ENCODE results near the gene SCGB1C2.
"Not testable (repeated sequence)": the region's sequence is repeated elsewhere in the genome, so short reads cannot be mapped to it uniquely, and the experiment has no call there.

SCGB1C2 gene

GRCh38 chr17:149231-149630, 11.9 kb downstream of the SCGB1C2 start:
- no peak for DNase-seq

GRCh38 chr17:149897-150584, 12.7 kb downstream of the SCGB1C2 start:
- DNase-seq: no peak

GRCh38 chr17:151004-151403, 13.6 kb downstream of the SCGB1C2 start:
- DNase-seq: no peak

GRCh38 chr17:151886-152859, 14.8 kb downstream of the SCGB1C2 start:
- DNase-seq: no peak

- no peak for DNase-seq
Observed at GRCh38 chr17:152860-153420, 15.6 kb downstream of the SCGB1C2 start.

GRCh38 chr17:153851-154250, 16.5 kb downstream of the SCGB1C2 start:
- no peak for DNase-seq

- no peak for DNase-seq
Observed at GRCh38 chr17:155576-155975, 18.2 kb downstream of the SCGB1C2 start.

- no peak for DNase-seq
Observed at GRCh38 chr17:156094-156621, 18.8 kb downstream of the SCGB1C2 start.

- no peak for DNase-seq
Observed at GRCh38 chr17:156946-157345, 19.6 kb downstream of the SCGB1C2 start.

GRCh38 chr17:157901-158300, 20.5 kb downstream of the SCGB1C2 start:
- no peak for DNase-seq

- DNase-seq: no peak
Observed at GRCh38 chr17:158379-158778, 21.0 kb downstream of the SCGB1C2 start.

- DNase-seq: no peak
Observed at GRCh38 chr17:159609-160008, 22.2 kb downstream of the SCGB1C2 start.

- no peak for DNase-seq
Observed at GRCh38 chr17:160336-160735, 23.0 kb downstream of the SCGB1C2 start.

GRCh38 chr17:161481-161880, 24.1 kb downstream of the SCGB1C2 start:
- DNase-seq: no peak

GRCh38 chr17:162689-163088, 25.3 kb downstream of the SCGB1C2 start:
- DNase-seq: no peak

- DNase-seq: no peak
Observed at GRCh38 chr17:163514-164098, 26.2 kb downstream of the SCGB1C2 start.

- no peak for DNase-seq
Observed at GRCh38 chr17:164303-165235, 27.2 kb downstream of the SCGB1C2 start.

- no peak for DNase-seq
Observed at GRCh38 chr17:165939-166338, 28.6 kb downstream of the SCGB1C2 start.

- DNase-seq: not testable (repeated sequence)
Observed at GRCh38 chr17:168614-169013, 31.2 kb downstream of the SCGB1C2 start.

GRCh38 chr17:170130-170670, 32.8 kb downstream of the SCGB1C2 start:
- DNase-seq: no peak

GRCh38 chr17:171871-172270, 34.5 kb downstream of the SCGB1C2 start:
- DNase-seq: no peak

- DNase-seq: no peak
Observed at GRCh38 chr17:172401-172800, 35.0 kb downstream of the SCGB1C2 start.

Measured in CD4-positive, alpha-beta T cell treated with Interleukin-4 for 4 hours (primary cell).